Aorta (tissue), 5 donors: Measurements from ENCODE around the gene GBP6. TPM values are rescaled to one million over a fixed set of nuclear protein-coding genes. Genes with fewer than 3 reads are reported as not detected.
"Not testable (repeated sequence)": the region's sequence is repeated elsewhere in the genome, so short reads cannot be mapped to it uniquely, and the experiment has no call there.

Experiments
- ATAC-seq: fragments of 200-7000 bp; cut with Tn5 transposase; one replicate; pipeline ENCODE4 v1.9.1; 2022; ENCODE audit warnings: moderate library complexity; ENCODE audit not compliant: low FRiP score
- DNase-seq, 2 donors: peaks; one replicate each; pipeline ENCODE4 v3.0.0-alpha.2; 2020
- H3K27ac ChIP-seq, 2 donors: one replicate each; pipeline ENCODE4 v1.5.1; 2013; ENCODE audit warnings: low read length in 2 of 2, mild to moderate bottlenecking in 2 of 2, moderate library complexity in 2 of 2, control low read depth in 1 of 2, inconsistent platforms in 1 of 2, low read depth in 1 of 2
- H3K27me3 ChIP-seq, 2 donors: one replicate each; pipeline ENCODE4 v1.6.1; 2013; ENCODE audit warnings: control low read depth in 1 of 2, low read length in 1 of 2, mild to moderate bottlenecking in 1 of 2, moderate library complexity in 1 of 2; ENCODE audit not compliant: insufficient read depth in 2 of 2, control insufficient read depth in 1 of 2
- H3K36me3 ChIP-seq, 2 donors: one replicate each; pipeline ENCODE4 v1.6.1; 2013; ENCODE audit warnings: control low read depth in 1 of 2, low read length in 1 of 2, mild to moderate bottlenecking in 1 of 2; ENCODE audit not compliant: insufficient read depth in 2 of 2, control insufficient read depth in 1 of 2
- H3K4me1 ChIP-seq, 2 donors: one replicate each; pipeline ENCODE4 v1.6.1; 2013; ENCODE audit warnings: low read length in 2 of 2, control low read depth in 1 of 2, mild to moderate bottlenecking in 1 of 2, moderate library complexity in 1 of 2; ENCODE audit not compliant: insufficient read depth in 2 of 2, control insufficient read depth in 1 of 2
- H3K4me3 ChIP-seq, 2 donors: one replicate each; pipeline ENCODE4 v1.5.1; 2013; ENCODE audit warnings: low read length in 2 of 2, control low read depth in 1 of 2, mild to moderate bottlenecking in 1 of 2
- H3K9me3 ChIP-seq: one replicate; pipeline ENCODE4 v1.6.1; 2013; ENCODE audit warnings: mild to moderate bottlenecking, low read length; ENCODE audit not compliant: control insufficient read depth
- WGBS, 2 donors: extraction: QIAGEN DNeasy Blood & Tissue Kit; methylation state at CpG; one replicate each; pipeline ENCODE4 v1.1.7; 2013; 5-methylcytosine and 5-hydroxymethylcytosine counted together
- intact Hi-C, 2 donors: fragments of 100-400 bp; cut with DNase I; formaldehyde crosslinking; loops; one replicate each; pipeline versions ENCODE4 v1.14.2 to v1.15.0; 2022
- polyA plus RNA-seq, 2 donors: library from polyadenylated mRNA; stranded (reverse); fragments of 200-250 nt; gene quantifications; one replicate each; pipeline ENCODE4 v1.2.3, GENCODE V29; 2013
- total RNA-seq, 2 donors: library from RNA; stranded (reverse); fragmentation: NEBNext Ultra II Directional; extraction: Animal tissue kit (Norgen Biotek cat#: 25700); gene quantifications; one replicate each; pipeline ENCODE4 v1.2.1, GENCODE V29; 2021
- donor health status: healthy with polysubstance abuse.
- donor health status: Bipolar disorder and iron deficiency.
- donor health status: DM: no; HTN: no; CAD: no.
- donor health status: DM: no; HTN: no; CAD: no.
- donor health status: DM: yes; HTN: yes; CAD: no.

Gene GBP6
- total and polyA plus RNA-seq, 4 donors: 0.13 TPM; not detected in 2

DNA sequence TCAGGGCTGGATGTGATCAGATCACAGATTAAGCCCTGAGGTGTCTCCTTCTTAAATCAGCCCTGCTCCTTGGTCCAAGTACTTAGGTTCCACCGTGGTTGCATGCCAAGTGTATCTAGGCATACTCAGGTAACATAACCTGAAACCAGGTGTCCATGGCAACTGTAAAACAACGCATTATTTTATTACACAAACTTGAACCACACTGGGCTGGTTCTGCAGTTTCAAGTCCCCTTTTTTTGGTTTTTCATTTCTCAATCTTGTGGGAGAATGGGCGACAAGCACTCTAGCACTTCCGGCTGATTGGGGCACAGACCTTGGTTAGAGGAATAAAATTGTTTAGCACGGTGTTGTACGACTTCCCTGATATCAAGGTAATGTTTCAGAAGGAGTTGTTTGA, 65.2 kb downstream of the GBP6 start:
- Histone ChIP-seq H3K27ac (no peak overlapping the region), H3K9me3 (no peaks in the 10 kb centered on the region), H3K36me3 (no peaks in the 10 kb centered on the region), H3K4me1 (no peaks in the 10 kb centered on the region), H3K27me3 (no peaks in the 10 kb centered on the region), H3K4me3 (no peak overlapping the region)
- intact Hi-C loops: no loop called here
- no peak for DNase-seq
- WGBS, 2 donors: 87% methylated on average over 6 of the region's 6 CpGs
- no peak for ATAC-seq

DNA sequence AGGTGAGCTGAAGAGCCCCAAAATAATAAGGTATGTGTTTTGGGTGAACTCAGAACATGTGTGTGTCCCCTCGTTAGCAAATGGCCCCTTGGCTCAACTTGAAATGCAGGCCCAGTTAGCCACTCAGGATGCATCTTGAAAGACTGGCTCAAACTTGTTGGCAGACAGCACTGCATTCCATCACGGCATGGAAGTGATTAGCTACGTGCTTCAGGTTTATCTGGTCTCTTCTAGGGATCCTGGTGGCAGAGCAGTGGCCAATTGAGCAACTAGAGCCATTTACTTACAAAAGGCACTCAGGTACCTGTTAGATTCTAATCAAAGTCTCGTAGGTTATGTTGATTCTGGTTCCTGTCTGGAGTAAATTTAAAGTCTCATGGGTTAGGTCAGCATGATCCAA, 65.8 kb downstream of the GBP6 start:
- H3K4me1 ChIP-seq, H3K9me3 ChIP-seq, H3K27me3 ChIP-seq, H3K4me3 ChIP-seq, H3K27ac ChIP-seq, ATAC-seq, intact Hi-C loops, DNase-seq, H3K36me3 ChIP-seq: not testable (repeated sequence)
- 75 to 82% methylated on average over 2 of the region's 4 CpGs for WGBS, 2 donors

DNA sequence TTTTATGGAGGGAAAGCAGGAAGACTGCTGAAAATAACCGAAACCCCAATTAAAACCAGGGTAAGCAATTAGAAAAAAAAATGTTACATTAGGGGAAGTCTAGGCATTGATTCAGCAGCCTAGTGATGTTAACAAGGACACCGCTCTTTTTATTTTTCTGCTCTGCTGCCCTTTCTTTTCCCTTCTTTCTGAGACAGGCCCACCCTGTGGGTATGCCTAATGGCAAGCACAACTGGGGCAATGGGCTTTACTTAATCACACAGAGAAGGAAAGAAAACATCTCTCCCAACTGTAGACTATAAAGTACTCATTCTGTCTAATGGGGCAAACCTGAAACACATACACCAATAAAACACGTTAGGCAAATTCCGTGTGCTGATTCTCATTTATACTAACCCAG, 69.6 kb downstream of the GBP6 start:
- H3K27me3 ChIP-seq: peaks cover 0 to 1% of the 10 kb centered on the region in 2 donors
- no peaks in the 10 kb centered on the region for H3K36me3 ChIP-seq
- no peak for DNase-seq
- no peak for ATAC-seq
- WGBS, 2 donors: 73 to 84% methylated on average over 4 of the region's 4 CpGs
- peaks cover 2% of the 10 kb centered on the region for H3K9me3 ChIP-seq
- intact Hi-C loops: no loop called here
- H3K27ac ChIP-seq: no peak overlapping the region
- H3K4me1 ChIP-seq: no peaks in the 10 kb centered on the region
- H3K4me3 ChIP-seq: no peak overlapping the region

DNA sequence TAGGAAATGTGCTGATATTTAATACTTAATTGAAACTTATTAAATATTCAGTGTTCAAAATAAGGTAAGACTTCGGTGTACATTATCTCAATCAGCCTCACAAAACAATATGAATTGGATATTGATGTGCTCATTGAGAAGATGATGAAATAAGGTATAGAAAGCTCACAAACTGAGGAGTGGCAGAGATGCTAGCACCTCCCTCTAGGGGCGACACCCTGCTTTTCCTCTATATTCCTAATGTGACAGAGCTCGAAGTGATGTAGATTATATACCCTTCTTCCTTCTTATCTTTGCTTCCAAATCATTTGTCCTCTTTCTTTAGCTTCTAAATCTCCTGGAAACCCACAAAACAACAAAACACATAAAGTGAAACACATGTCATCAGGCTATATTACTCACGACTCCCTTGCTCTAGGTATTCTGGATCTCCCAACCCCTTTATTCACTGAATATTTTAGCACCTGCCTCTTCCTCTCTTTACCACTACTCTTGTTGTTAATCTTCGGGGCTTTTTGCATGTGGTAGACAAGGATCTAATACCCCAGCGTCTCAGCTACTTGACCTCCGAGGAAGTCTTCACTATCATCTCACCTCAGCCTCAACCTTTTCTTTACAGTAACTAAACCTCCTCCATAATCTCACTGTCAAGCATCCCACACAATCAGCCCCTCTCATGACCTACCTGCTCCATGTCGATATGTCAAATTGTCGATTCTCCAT, 70.4 kb downstream of the GBP6 start:
- H3K27ac ChIP-seq, H3K36me3 ChIP-seq, H3K27me3 ChIP-seq, DNase-seq, H3K9me3 ChIP-seq, intact Hi-C loops, ATAC-seq, H3K4me3 ChIP-seq, H3K4me1 ChIP-seq: not testable (repeated sequence)
- 77 to 81% methylated on average over 9 of the region's 9 CpGs for WGBS, 2 donors

Other genes with a start within 250 kb of the GBP6 start
- gene GBP2, start 237.9 kb upstream of the GBP6 start, total RNA-seq: 100 to 1,000 TPM; 110 to 123 TPM
- gene GBP2, start 237.9 kb upstream of the GBP6 start, polyA plus RNA-seq: 100 to 1,000 TPM in 1 of 2 donors, 10 to 100 TPM in 1; 67.6 to 217 TPM
- under 1 TPM in 1 of 2 donors, not detected in 1; 0.21 TPM for gene GBP7, start 188.1 kb upstream of the GBP6 start, total RNA-seq
- gene GBP7, start 188.1 kb upstream of the GBP6 start, polyA plus RNA-seq: not detected
- 10 to 100 TPM; 10.1 to 17.7 TPM for gene GBP4, start 165.1 kb upstream of the GBP6 start, total RNA-seq
- gene GBP4, start 165.1 kb upstream of the GBP6 start, polyA plus RNA-seq: 1 to 10 TPM; 1.4 to 3.6 TPM
- gene GBP5, start 91.2 kb upstream of the GBP6 start, total RNA-seq: 1 to 10 TPM; 3.7 to 7.9 TPM
- gene GBP5, start 91.2 kb upstream of the GBP6 start, polyA plus RNA-seq: 1 to 10 TPM in 1 of 2 donors, under 1 TPM in 1; 0.20 to 1.0 TPM
- 1 to 10 TPM; 4.4 to 5.9 TPM for gene LRRC8B, start 160.8 kb downstream of the GBP6 start, total RNA-seq
- gene LRRC8B, start 160.8 kb downstream of the GBP6 start, polyA plus RNA-seq: under 1 TPM; 0.72 to 0.88 TPM